ENCODE measurements around the gene TM4SF20. TPM values are rescaled to one million over a fixed set of nuclear protein-coding genes. Genes with fewer than 3 reads are reported as not detected.

Gene TM4SF20
- not detected for polyA plus RNA-seq (ENCODE audit: insufficient read length)

GRCh38 chr2:227379095-227379494 lies at the start of gene TM4SF20:
TSS of gene TM4SF20 (minus strand) at chr2:227379306. CDS start at chr2:227379268, 38 bp downstream.
- no peak for DNase-seq

GRCh38 chr2:227428731-227429285 lies 49.7 kb upstream of the TM4SF20 start:
- DNase-seq: no peak

- no peak for DNase-seq
Measured at GRCh38 chr2:227423656-227424499, 44.8 kb upstream of the TM4SF20 start.

- no peak for DNase-seq
Measured at GRCh38 chr2:227420087-227421052, 41.3 kb upstream of the TM4SF20 start.

- no peak for DNase-seq
Measured at GRCh38 chr2:227416701-227417100, 37.6 kb upstream of the TM4SF20 start.

GRCh38 chr2:227415538-227416424 lies 36.7 kb upstream of the TM4SF20 start:
- DNase-seq: peak; percentile 25

GRCh38 chr2:227414846-227415245 lies 35.7 kb upstream of the TM4SF20 start:
- no peak for DNase-seq

GRCh38 chr2:227413371-227413770 lies 34.3 kb upstream of the TM4SF20 start:
- DNase-seq: no peak

- DNase-seq: no peak
Measured at GRCh38 chr2:227412877-227413276, 33.8 kb upstream of the TM4SF20 start.

GRCh38 chr2:227411990-227412350 lies 32.9 kb upstream of the TM4SF20 start:
- DNase-seq: no peak

GRCh38 chr2:227411320-227411989 lies 32.3 kb upstream of the TM4SF20 start:
- no peak for DNase-seq

- no peak for DNase-seq
Measured at GRCh38 chr2:227410191-227410590, 31.1 kb upstream of the TM4SF20 start.

GRCh38 chr2:227407591-227408151 lies 28.6 kb upstream of the TM4SF20 start:
- no peak for DNase-seq

GRCh38 chr2:227406177-227407031 lies 27.3 kb upstream of the TM4SF20 start:
- DNase-seq: peak; percentile 73

- no peak for DNase-seq
Measured at GRCh38 chr2:227404585-227405271, 25.6 kb upstream of the TM4SF20 start.

GRCh38 chr2:227402959-227403358 lies 23.9 kb upstream of the TM4SF20 start:
- no peak for DNase-seq

- DNase-seq: no peak
Measured at GRCh38 chr2:227402321-227402720, 23.2 kb upstream of the TM4SF20 start.

GRCh38 chr2:227401550-227401949 lies 22.4 kb upstream of the TM4SF20 start:
- no peak for DNase-seq

All from hindlimb muscle (tissue), 1 donor.